Measurements from ENCODE around the gene PTPN1. TPM values are rescaled to one million over a fixed set of nuclear protein-coding genes. Genes with fewer than 3 reads are reported as not detected.

PTPN1 gene
- total and polyA plus RNA-seq, 2 of the 4 experiments (the other 2 are of a cell fraction): 31.7 to 37.4 TPM

DNA sequence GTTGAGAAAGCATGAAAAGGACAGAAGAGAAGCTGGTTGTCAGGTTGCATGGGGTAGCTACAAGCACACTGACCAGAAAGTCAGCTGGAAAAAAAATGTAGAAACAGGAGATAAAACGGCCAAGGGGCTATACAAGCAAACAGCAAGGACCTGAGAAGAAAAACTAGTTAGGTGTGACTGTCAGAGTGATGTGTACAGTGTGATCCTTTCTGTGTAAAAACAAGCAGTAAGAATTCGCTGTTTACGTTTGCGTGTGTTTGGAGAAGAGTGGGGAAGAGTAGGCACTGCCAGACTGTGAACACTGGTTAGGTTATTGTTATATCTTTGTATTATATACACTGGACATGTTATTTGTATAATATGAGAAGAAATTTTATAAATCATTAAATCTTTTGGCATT lies 28.1 kb downstream of the PTPN1 start:
- no TSS peak for BruUV-seq (replicated peaks)
- H3K18ac ChIP-seq (ENCODE audit: low read depth, low read length): peak overlapping the region; percentile 71; the same call in 1 of the 2 replicates

More for the DNA sequence above, 28.1 kb downstream of the PTPN1 start:
- Histone ChIP-seq H3K4ac (ENCODE audit: low read depth, low read length) (peak overlapping the region; percentile 2; the same call in 1 of the 2 replicates), H3K4me2 (ENCODE audit: low read depth, low read length) (peak overlapping the region; percentile 35; the same call in 1 of the 2 replicates), H3K56ac (ENCODE audit: extremely low read depth, insufficient read depth, low read length) (no peak overlapping the region), H2BK120ac (ENCODE audit: low read depth, low read length) (peak overlapping the region; percentile 7; the same call in 1 of the 2 replicates), H3K23ac (ENCODE audit: low read depth, low read length) (peak overlapping the region; percentile 25; the same call in 1 of the 2 replicates), H4K91ac (ENCODE audit: insufficient read depth, low read depth, low read length) (peak overlapping the region; percentile 7), H3K14ac (replicated peaks; ENCODE audit: low read depth, low read length) (peak overlapping the region; percentile 45; the same call in 1 of the 2 replicates), H2AK5ac (ENCODE audit: low read depth, low read length) (peak overlapping the region; percentile 26), H2AK9ac (replicated peaks; ENCODE audit: low read depth, low read length, poor library complexity) (no peak overlapping the region), H3K4me1 (ENCODE audit: control insufficient read depth, insufficient read depth, low read length) (peaks cover 46% of the 10 kb centered on the region), H4K8ac (ENCODE audit: low read depth in 2 of 2, low read length in 2 of 2) (peak overlapping the region in 1 of 2 experiments; percentile 57; a peak in 1 of 4 replicates), H4K5ac (ENCODE audit: low read depth, low read length) (peak overlapping the region; percentile 6; the same call in 1 of the 2 replicates), H3K79me1 (ENCODE audit: low read depth in 1 of 2, low read length in 2 of 2) (peaks cover 34 to 76% of the 10 kb centered on the region in 2 experiments), H3K36me3 (ENCODE audit: control insufficient read depth, insufficient read depth, low read length) (peaks cover 10% of the 10 kb centered on the region), H3K27ac (ENCODE audit: insufficient read depth, low read length) (peak overlapping the region; percentile 69; the same call in 1 of the 2 replicates), H3K4me3 (ENCODE audit: insufficient read depth, low read depth, low read length) (no peak overlapping the region), H4K20me1 (ENCODE audit: insufficient read depth, low read length) (peaks cover 27% of the 10 kb centered on the region), H2BK15ac (ENCODE audit: low read depth, low read length) (peak overlapping the region; percentile 7; the same call in 1 of the 3 replicates), H3K9me1 (ENCODE audit: insufficient read depth, low read length) (peaks cover 33% of the 10 kb centered on the region), H3K27me3 (ENCODE audit: control insufficient read depth, insufficient read depth, low read length) (no peaks in the 10 kb centered on the region), H2BK20ac (ENCODE audit: low read depth, low read length) (peak overlapping the region; percentile 9; the same call in 1 of the 2 replicates), H2BK5ac (ENCODE audit: low read depth, low read length, poor library complexity, severe bottlenecking) (peak overlapping the region; percentile 52), H3K9me3 (ENCODE audit: control insufficient read depth, insufficient read depth, low read length) (no peaks in the 10 kb centered on the region), H2AFZ (replicated peaks; ENCODE audit: low read length, poor library complexity) (no peak overlapping the region), H3K9ac (ENCODE audit: low read depth, low read length) (no peak overlapping the region)
- POLR2A ChIA-PET (ENCODE audit: unreplicated experiment): interaction anchor here (0.5 kb wide), 1 partner anchor 16 kb away, joined by 5 read pairs; no protein-coding TSS in a partner anchor
- dilution Hi-C loops (cut with HindIII; ENCODE audit: low sequenced_read_pairs, unreplicated experiment): no loop called here
- 0% methylated on average over 1 of the region's 4 CpGs; no CpG with 5 or more reads in 1 of the 2 experiments for WGBS, 2 experiments (ENCODE audit: extremely low coverage in 2 of 2, insufficient read length in 1 of 2)
- intact Hi-C loops (cut with micrococcal nuclease): no loop called here
- in situ Hi-C loops (cut with MboI; ENCODE audit: low sequenced_read_pairs): no loop called here
- DNase-seq (no peak), ATAC-seq (ENCODE audit: low read depth) (no peak)
- TF ChIP-seq, protein P1, sequence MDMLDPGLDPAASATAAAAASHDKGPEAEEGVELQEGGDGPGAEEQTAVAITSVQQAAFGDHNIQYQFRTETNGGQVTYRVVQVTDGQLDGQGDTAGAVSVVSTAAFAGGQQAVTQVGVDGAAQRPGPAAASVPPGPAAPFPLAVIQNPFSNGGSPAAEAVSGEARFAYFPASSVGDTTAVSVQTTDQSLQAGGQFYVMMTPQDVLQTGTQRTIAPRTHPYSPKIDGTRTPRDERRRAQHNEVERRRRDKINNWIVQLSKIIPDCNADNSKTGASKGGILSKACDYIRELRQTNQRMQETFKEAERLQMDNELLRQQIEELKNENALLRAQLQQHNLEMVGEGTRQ (IDR thresholded peaks at IDR 0.05; ENCODE audit: low read depth, low read length): no peak
- TF ChIP-seq RFX5 (IDR thresholded peaks at IDR 0.05; ENCODE audit: low read depth, low read length) (no peak), SMC3 (IDR thresholded peaks at IDR 0.05; ENCODE audit: low read depth, low read length) (no peak), NFE2L2 (IDR thresholded peaks at IDR 0.05; ENCODE audit: low read depth, low read length) (no peak), BHLHE40 (IDR thresholded peaks at IDR 0.05; ENCODE audit: low read depth, low read length) (no peak), CEBPB (IDR thresholded peaks at IDR 0.05; ENCODE audit: low read depth, low read length) (no peak), POLR2A (IDR thresholded peaks at IDR 0.05; ENCODE audit: low read depth, low read length) (no peak), CHD1 (IDR thresholded peaks at IDR 0.05; ENCODE audit: low read depth, low read length) (no peak), RAD21 (IDR thresholded peaks at IDR 0.05; ENCODE audit: low read length) (no peak), MAZ (IDR thresholded peaks at IDR 0.05; ENCODE audit: borderline replicate concordance, low read depth, low read length) (no peak), RCOR1 (IDR thresholded peaks at IDR 0.05; ENCODE audit: insufficient replicate concordance, low read length) (no peak), MXI1 (IDR thresholded peaks at IDR 0.05; ENCODE audit: borderline replicate concordance, low read depth, low read length) (no peak), MAFK (IDR thresholded peaks at IDR 0.05; ENCODE audit: low read depth, low read length) (no peak), FOS (IDR thresholded peaks at IDR 0.05; ENCODE audit: low read depth, low read length) (no peak)
- TF ChIP-seq, protein P2, sequence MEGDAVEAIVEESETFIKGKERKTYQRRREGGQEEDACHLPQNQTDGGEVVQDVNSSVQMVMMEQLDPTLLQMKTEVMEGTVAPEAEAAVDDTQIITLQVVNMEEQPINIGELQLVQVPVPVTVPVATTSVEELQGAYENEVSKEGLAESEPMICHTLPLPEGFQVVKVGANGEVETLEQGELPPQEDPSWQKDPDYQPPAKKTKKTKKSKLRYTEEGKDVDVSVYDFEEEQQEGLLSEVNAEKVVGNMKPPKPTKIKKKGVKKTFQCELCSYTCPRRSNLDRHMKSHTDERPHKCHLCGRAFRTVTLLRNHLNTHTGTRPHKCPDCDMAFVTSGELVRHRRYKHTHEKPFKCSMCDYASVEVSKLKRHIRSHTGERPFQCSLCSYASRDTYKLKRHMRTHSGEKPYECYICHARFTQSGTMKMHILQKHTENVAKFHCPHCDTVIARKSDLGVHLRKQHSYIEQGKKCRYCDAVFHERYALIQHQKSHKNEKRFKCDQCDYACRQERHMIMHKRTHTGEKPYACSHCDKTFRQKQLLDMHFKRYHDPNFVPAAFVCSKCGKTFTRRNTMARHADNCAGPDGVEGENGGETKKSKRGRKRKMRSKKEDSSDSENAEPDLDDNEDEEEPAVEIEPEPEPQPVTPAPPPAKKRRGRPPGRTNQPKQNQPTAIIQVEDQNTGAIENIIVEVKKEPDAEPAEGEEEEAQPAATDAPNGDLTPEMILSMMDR (conservative IDR thresholded peaks at IDR 0.05; ENCODE audit: low read depth, low read length): no peak
- TF ChIP-seq, protein P3, sequence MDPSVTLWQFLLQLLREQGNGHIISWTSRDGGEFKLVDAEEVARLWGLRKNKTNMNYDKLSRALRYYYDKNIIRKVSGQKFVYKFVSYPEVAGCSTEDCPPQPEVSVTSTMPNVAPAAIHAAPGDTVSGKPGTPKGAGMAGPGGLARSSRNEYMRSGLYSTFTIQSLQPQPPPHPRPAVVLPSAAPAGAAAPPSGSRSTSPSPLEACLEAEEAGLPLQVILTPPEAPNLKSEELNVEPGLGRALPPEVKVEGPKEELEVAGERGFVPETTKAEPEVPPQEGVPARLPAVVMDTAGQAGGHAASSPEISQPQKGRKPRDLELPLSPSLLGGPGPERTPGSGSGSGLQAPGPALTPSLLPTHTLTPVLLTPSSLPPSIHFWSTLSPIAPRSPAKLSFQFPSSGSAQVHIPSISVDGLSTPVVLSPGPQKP (IDR thresholded peaks at IDR 0.05; ENCODE audit: borderline replicate concordance, low read depth, low read length): no peak
- CTCF ChIA-PET: interaction anchor here (1.1 kb wide), 1 partner anchor 18 kb away, joined by 3 read pairs; no protein-coding TSS in a partner anchor
